Bronchial epithelial cell (primary cell): Measurements from ENCODE around the gene EPO. TPM values are rescaled to one million over a fixed set of nuclear protein-coding genes. Genes with fewer than 3 reads are reported as not detected.
"Not testable (repeated sequence)": the region's sequence is repeated elsewhere in the genome, so short reads cannot be mapped to it uniquely, and the experiment has no call there.

Experiments
- DNase-seq: peaks from one replicate; pipeline ENCODE4 v3.0.0-alpha.2; 2010; ENCODE audit warnings: low read depth
- FAIRE-seq: peaks from 2 replicates; lab custom pipeline; 2011; peaks lifted over from hg19 to GRCh38; lab: Jason Lieb, UNC
- H3K27me3 ChIP-seq: 2 replicates; pipeline ENCODE4 v1.5.1; 2011; ENCODE audit warnings: low read length; ENCODE audit not compliant: control insufficient read depth, insufficient read depth
- H3K36me3 ChIP-seq: 2 replicates; pipeline ENCODE4 v1.5.1; 2011; ENCODE audit warnings: low read length; ENCODE audit not compliant: control insufficient read depth, insufficient read depth
- H3K4me3 ChIP-seq: 2 replicates; pipeline ENCODE4 v1.5.1; 2011; ENCODE audit warnings: mild to moderate bottlenecking, low read depth, low read length, control low read depth
- CTCF ChIP-seq: IDR thresholded peaks from 2 replicates; pipeline ENCODE4 v1.5.1; 2011; ENCODE audit warnings: mild to moderate bottlenecking, moderate library complexity, low read length, control low read depth, inconsistent platforms; ENCODE audit not compliant: insufficient read depth, severe bottlenecking
- total RNA-seq: library from RNA; depleted of rRNA; stranded (reverse); fragments of >200 nt; gene quantifications from 2 replicates; pipeline ENCODE4 v1.2.1, GENCODE V29; 2014

The EPO gene
- total RNA-seq, 1 donor from 2014 or later = not detected

GRCh38 chr7:100759357-100760171 lies 39.3 kb downstream of the EPO start:
- Histone ChIP-seq H3K4me3 (no peak overlapping the region), H3K27me3 (peaks cover 2% of the 10 kb centered on the region), H3K36me3 (no peaks in the 10 kb centered on the region)
- no peak for TF ChIP-seq CTCF
- FAIRE-seq (no peak), DNase-seq (no peak)

- not testable (repeated sequence) for H3K4me3 ChIP-seq, H3K27me3 ChIP-seq, H3K36me3 ChIP-seq, FAIRE-seq, DNase-seq
These were observed 42.6 kb downstream of the EPO start for GRCh38 chr7:100762841-100763240.

GRCh38 chr7:100763556-100764140 lies 43.4 kb downstream of the EPO start:
- H3K36me3 ChIP-seq = no peaks in the 10 kb centered on the region
- peak; percentile 21 for DNase-seq
- H3K27me3 ChIP-seq = peaks cover 3% of the 10 kb centered on the region
- H3K4me3 ChIP-seq = no peak overlapping the region
- no peak for TF ChIP-seq CTCF
- no peak for FAIRE-seq

GRCh38 chr7:100764841-100765240 lies 44.6 kb downstream of the EPO start:
- no peak for TF ChIP-seq CTCF
- DNase-seq (no peak), FAIRE-seq (no peak)

GRCh38 chr7:100765250-100765649 lies 45.0 kb downstream of the EPO start:
- TF ChIP-seq CTCF = no peak
- Histone ChIP-seq H3K36me3 (no peaks in the 10 kb centered on the region), H3K27me3 (peaks cover 5% of the 10 kb centered on the region), H3K4me3 (no peak overlapping the region)
- DNase-seq = no peak
- FAIRE-seq = no peak

More at GRCh38 chr7:100764841-100765240, 44.6 kb downstream of the EPO start:
- Histone ChIP-seq H3K36me3 (no peaks in the 10 kb centered on the region), H3K27me3 (peaks cover 5% of the 10 kb centered on the region), H3K4me3 (no peak overlapping the region)

- no peak overlapping the region for H3K4me3 ChIP-seq
- peaks cover 3% of the 10 kb centered on the region for H3K27me3 ChIP-seq
- DNase-seq (no peak), FAIRE-seq (no peak)
- no peaks in the 10 kb centered on the region for H3K36me3 ChIP-seq
- no peak for TF ChIP-seq CTCF
These were observed 48.5 kb downstream of the EPO start for GRCh38 chr7:100768784-100769183.

Other genes starting within 250 kb of the EPO start
- 7.6 and 12.7 TPM in 2 replicates for gene TSC22D4, start 241.3 kb upstream of the EPO start, total RNA-seq
- under 0.01 and 0.64 TPM in 2 replicates for gene NYAP1, start 236.5 kb upstream of the EPO start, total RNA-seq
- 1.3 and 2.3 TPM in 2 replicates for gene AGFG2, start 181.3 kb upstream of the EPO start, total RNA-seq
- gene SAP25, start 146.6 kb upstream of the EPO start, total RNA-seq = not detected in 2 replicates
- 3.9 and 8.2 TPM in 2 replicates for gene LRCH4, start 134.3 kb upstream of the EPO start, total RNA-seq
- gene FBXO24, start 134.1 kb upstream of the EPO start, total RNA-seq = 0.38 and 0.53 TPM in 2 replicates
- 0.38 and 0.53 TPM in 2 replicates for gene PCOLCE, start 118.1 kb upstream of the EPO start, total RNA-seq
- gene MOSPD3, start 107.9 kb upstream of the EPO start, total RNA-seq = 1.8 and 1.9 TPM in 2 replicates
- 0.13 TPM in 1 of 2 replicates, not detected in the other for gene TFR2, start 78.9 kb upstream of the EPO start, total RNA-seq
- not detected in 2 replicates for gene ACTL6B, start 64.0 kb upstream of the EPO start, total RNA-seq
- 66.1 and 88.7 TPM in 2 replicates for gene GNB2, start 46.7 kb upstream of the EPO start, total RNA-seq
- 9.9 and 14.2 TPM in 2 replicates for gene GIGYF1, start 26.2 kb upstream of the EPO start, total RNA-seq
- 33.8 and 40.8 TPM in 2 replicates for gene POP7, start 14.3 kb upstream of the EPO start, total RNA-seq
- not detected in 2 replicates for gene ZAN, start 13.1 kb downstream of the EPO start, total RNA-seq
- 104 and 153 TPM in 2 replicates for gene EPHB4, start 107.1 kb downstream of the EPO start, total RNA-seq
- gene SLC12A9, start 132.2 kb downstream of the EPO start, total RNA-seq = 6.5 and 7.6 TPM in 2 replicates
- gene TRIP6, start 146.9 kb downstream of the EPO start, total RNA-seq = 33.0 and 70.3 TPM in 2 replicates
- gene SRRT, start 154.6 kb downstream of the EPO start, total RNA-seq = 26.9 and 29.3 TPM in 2 replicates
- 4.2 and 4.7 TPM in 2 replicates for gene UFSP1, start 169.2 kb downstream of the EPO start, total RNA-seq
- gene ACHE, start 175.4 kb downstream of the EPO start, total RNA-seq = 0.13 TPM in 1 of 2 replicates, not detected in the other
- gene MUC3A, start 229.1 kb downstream of the EPO start, total RNA-seq = under 0.01 TPM in 1 of 2 replicates, not detected in the other
- gene MUC12, start 249.1 kb downstream of the EPO start, total RNA-seq = under 0.01 TPM in 2 replicates